GM12875 (cell line): ENCODE measurements around the gene WEE1.
A peak's percentile ranks its signal among the peaks of the same experiment; 100 is the strongest.
"Not testable (repeated sequence)": the region's sequence is repeated elsewhere in the genome, so short reads cannot be mapped to it uniquely, and the experiment has no call there.

ENCODE experiments used
- H3K4me3 ChIP-seq: one replicate; pipeline ENCODE4 v1.5.1; 2011; ENCODE audit warnings: low read depth, low read length, control low read depth
- TF ChIP-seq, protein P1 (sequence below): IDR thresholded peaks from 2 replicates; pipeline ENCODE4 v1.5.1; 2011; ENCODE audit warnings: low read depth, mild to moderate bottlenecking, control low read depth, inconsistent platforms, low read length, moderate library complexity, borderline replicate concordance; ENCODE audit not compliant: insufficient read depth

Gene WEE1

DNA sequence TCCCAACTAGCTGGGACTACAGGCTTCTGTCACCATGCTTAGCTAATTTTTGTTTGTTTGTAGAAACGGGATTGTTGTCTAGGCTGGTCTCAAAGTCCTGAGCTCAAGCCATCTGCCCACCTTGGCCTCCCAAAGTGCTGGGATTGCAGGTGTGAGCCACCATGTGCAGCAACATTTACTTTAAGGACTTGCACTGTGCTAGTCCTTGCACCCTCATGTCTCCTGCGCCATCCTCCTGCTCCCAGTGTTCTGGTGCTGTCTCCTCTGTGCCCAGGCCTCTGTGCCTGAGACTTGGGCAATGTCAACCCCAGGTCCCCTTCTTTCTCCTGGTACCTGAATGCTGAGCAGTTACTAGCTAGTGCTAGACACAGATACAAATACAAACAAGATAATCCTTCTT is 26.7 kb downstream of the WEE1 start:
- TF ChIP-seq, protein P1, sequence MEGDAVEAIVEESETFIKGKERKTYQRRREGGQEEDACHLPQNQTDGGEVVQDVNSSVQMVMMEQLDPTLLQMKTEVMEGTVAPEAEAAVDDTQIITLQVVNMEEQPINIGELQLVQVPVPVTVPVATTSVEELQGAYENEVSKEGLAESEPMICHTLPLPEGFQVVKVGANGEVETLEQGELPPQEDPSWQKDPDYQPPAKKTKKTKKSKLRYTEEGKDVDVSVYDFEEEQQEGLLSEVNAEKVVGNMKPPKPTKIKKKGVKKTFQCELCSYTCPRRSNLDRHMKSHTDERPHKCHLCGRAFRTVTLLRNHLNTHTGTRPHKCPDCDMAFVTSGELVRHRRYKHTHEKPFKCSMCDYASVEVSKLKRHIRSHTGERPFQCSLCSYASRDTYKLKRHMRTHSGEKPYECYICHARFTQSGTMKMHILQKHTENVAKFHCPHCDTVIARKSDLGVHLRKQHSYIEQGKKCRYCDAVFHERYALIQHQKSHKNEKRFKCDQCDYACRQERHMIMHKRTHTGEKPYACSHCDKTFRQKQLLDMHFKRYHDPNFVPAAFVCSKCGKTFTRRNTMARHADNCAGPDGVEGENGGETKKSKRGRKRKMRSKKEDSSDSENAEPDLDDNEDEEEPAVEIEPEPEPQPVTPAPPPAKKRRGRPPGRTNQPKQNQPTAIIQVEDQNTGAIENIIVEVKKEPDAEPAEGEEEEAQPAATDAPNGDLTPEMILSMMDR, result no peak
- H3K4me3 ChIP-seq, result no peak overlapping the region

DNA sequence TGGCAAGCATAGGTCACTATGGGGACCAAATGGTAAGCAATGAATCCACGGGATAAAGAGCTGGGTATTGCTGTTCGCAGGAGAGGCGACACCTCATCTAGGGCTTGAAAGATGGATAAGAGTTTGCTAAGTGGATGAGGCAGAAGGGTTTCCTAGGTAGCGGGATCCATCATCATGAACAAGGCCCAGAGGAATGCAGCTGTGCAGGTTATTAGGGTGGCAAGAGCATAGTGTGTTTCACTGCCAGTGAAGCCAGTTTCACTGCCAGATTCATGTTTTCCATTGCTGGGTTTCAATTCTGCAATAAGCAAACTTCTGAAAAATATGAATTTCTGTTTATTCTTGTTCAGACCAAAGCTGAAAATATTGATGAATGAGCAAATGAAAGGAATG is 27.2 kb downstream of the WEE1 start:
- TF ChIP-seq, protein P1, result no peak
- peak overlapping the region; percentile 46 for H3K4me3 ChIP-seq

DNA sequence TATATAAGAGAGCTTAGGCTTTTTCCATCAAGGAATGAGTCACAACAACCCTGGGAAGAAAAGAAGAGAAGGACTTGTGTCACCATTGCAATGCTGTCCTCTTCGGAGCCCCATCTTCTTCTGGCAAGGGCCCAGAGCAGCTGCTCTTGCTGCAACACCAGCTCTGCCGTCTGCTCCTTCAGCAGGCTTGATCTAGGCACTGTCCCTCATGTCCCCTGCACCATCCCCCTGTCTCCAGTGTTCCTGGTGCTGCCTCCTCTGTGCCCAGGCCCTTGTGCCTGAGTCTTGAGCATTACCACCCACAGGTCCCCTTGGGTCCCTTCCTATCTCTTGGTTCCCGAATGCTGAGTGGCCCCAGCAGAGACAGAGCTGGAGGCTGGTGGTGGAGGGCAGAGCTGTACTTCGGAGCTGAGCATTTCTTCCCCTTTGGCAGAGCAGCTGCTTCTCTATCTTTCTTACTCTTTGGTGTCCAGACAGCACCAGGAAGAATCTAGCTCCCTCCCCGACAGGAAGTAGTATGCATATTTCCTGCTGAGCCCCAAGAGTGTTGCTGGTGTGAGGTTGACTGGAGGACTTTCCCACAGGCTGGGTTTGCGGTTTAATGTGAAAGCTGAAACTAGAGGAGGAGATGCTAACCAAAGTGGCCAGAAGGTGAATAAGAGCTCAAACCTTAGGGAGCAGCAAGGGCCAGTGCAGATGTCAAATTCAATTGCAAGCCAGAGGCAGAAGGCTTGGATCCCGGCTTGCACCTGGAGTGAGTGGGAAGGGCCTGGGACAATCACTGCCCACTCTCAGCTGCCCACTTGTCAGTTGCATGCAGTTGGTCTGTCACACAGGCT is 27.8 kb downstream of the WEE1 start:
- TF ChIP-seq, protein P1, result no peak
- peak overlapping the region; percentile 46 for H3K4me3 ChIP-seq

DNA sequence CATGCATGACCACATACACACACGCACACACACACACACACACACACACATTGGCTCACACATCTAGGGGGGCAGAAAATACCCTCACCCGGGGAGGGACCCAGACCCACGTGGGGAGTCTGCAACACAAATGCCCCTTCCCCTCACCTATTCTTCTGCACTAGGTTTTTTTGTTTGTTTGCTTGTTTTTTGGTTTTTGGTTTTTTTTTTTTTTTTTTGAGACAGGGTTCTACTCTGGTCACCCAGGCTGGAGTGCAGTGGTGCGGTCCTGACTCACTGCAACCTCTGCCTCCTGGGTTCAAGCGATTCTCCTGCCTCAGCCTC is 28.4 kb downstream of the WEE1 start:
- no peak overlapping the region for H3K4me3 ChIP-seq
- TF ChIP-seq, protein P1, result no peak

DNA sequence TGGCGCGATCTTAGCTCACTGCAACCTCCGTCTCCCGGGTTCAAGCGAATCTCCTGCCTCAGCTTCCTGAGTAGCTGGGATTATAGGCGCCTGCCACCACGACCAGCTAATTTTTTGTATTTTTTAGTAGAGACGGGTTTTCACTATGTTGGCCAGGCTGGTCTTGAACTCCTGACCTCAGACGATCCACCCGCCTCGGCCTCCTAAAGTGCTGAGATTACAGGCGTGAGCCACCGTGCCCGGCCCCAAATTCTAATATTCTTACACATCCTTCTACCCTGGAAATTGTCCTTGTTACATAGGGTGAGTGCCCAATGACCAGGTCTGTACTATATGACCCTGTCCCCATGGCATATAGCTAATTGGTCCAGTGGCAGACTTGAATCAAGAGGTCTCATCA is 29.7 kb downstream of the WEE1 start:
- H3K4me3 ChIP-seq, result not testable (repeated sequence)

DNA sequence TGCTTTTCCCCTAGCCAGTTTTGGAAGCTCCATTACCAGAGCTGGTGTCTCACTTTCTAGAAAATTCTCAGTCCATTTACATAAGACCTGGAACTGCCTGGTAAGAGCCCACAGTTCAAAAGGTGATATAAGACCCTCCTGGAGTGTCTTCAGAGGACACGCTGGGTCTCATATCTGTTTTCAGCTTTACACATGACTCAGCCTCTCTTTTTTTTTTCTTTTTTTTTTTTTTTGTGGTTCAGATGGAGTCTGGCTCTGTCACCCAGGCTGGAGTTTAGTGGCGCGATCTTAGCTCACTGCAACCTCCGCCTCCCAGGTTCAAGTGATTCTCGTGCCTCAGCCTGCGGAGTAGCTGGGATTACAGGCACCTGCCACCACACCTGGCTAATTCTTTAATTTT is 30.7 kb downstream of the WEE1 start:
- TF ChIP-seq, protein P1, result no peak
- no peak overlapping the region for H3K4me3 ChIP-seq

DNA sequence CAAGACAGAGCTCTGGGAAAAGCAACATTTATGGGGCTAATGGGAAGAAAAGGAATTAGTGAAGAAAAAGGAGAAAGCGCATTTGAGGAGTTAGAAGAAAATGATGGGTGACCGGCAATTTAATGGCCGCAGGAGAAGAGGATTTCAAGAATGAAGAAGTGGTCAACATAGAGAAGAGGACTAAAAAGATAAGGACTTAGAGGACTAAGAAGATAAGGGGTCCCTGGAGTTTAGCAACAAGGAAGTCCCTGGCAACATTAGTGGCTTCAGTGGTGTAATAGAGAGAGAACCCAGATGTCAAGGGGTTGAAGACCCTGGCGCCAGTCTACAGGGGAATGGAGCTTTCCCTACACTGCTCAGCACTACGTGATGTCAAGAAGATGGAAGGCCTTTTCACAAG is 32.3 kb downstream of the WEE1 start:
- no peak overlapping the region for H3K4me3 ChIP-seq
- TF ChIP-seq, protein P1, result no peak
